ENCODE results near the gene KCNN2. TPM values are rescaled to one million over a fixed set of nuclear protein-coding genes. Genes with fewer than 3 reads are reported as not detected.

The KCNN2 gene
- total RNA-seq, 8 experiments from 2014 or later = 0.41 to 4.5 (median 1.8) TPM; not detected in 1

- H3K4me1 ChIP-seq (replicated peaks in 1 of 2) = no peaks in the 10 kb centered on the region
- ATAC-seq (replicated peaks in 6 of 8) = no peak
- H3K4me3 ChIP-seq = no peak overlapping the region
- 13 to 100% (median 82%) methylated on average over 2 to 7 of the region's 7 CpGs for WGBS, 10 experiments
- in situ Hi-C loops (cut with MboI; ENCODE audit: low pct_unique_long_range_greater_than_20kb in 2 of 9, low sequenced_read_pairs in 9 of 9, unreplicated experiment in 9 of 9) = no loop called here
- H3K27ac ChIP-seq = no peak overlapping the region
Measured at GRCh38 chr5:114369680-114370417, 8.0 kb downstream of the KCNN2 start.

DNA sequence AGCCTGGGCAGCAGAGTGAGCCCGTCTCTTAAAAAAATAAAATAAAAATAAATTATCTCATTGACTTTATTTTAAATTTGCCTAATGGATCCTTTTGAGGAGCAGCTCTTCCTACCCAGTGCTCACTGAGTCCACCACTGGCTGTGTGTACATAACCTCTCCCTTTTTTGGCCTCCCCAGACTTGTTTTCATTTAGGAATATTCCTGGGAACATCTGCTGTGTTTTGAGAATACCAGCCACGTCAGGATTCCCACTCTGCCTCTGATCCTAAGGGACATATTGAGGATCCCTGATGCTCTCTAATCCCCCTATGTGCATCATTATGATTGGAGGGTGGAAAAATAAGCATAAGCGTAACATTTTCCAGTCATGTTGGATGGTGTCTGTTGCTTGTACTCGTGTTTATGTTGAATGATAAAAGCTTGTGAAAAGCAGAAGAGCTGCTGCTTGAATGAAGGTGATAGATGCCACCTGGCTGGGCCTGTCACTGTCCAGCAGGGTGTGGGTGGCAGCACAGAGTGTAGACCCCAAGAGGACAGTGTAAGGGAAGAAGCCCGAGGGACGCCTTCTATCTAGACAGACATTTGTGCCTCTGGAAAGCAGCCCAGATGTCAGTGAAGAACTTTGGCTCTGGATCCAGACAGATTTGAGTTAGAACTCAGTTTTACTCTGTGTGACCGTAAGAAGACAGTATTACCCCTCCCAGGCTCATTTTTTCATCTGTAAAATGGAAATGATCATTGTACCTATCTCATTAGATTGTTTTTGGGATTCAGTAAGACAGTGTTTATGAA lies 15.4 kb downstream of the KCNN2 start:
- Histone ChIP-seq H3K27ac (no peak overlapping the region), H3K4me3 (no peak overlapping the region), H3K4me1 (replicated peaks in 1 of 2) (no peaks in the 10 kb centered on the region)
- in situ Hi-C loops (cut with MboI; ENCODE audit: low pct_unique_long_range_greater_than_20kb in 2 of 9, low sequenced_read_pairs in 9 of 9, unreplicated experiment in 9 of 9) = no loop called here
- WGBS, 10 experiments = 0 to 94% (median 87%) methylated on average over 1 to 6 of the region's 7 CpGs; no CpG with 5 or more reads in 1 of the 10 experiments
- no peak for ATAC-seq (replicated peaks in 6 of 8)

DNA sequence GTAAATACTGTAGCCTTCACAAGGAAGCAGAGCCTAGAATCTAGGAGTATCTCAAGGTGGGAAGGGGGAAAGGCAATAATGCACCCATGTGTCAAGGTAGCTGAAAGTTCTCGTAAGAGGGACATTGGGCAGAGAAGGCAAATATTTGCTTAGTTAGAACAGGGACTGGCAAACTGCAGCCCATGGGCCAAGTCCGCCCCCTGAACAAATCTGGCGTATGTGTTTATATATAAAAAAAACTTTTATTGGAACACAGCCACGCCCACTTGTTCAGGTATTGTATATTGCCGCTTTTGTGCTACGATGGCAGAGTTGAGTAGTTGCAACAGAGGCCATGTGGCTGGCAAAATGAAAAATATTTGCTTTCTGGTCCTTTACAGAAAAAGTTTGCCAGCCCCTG lies 16.1 kb downstream of the KCNN2 start:
- 22 to 100% (median 87%) methylated on average over 1 to 5 of the region's 6 CpGs for WGBS, 10 experiments
- no peak overlapping the region for H3K27ac ChIP-seq
- no peak for ATAC-seq (replicated peaks in 6 of 8)
- no peaks in the 10 kb centered on the region for H3K4me1 ChIP-seq (replicated peaks in 1 of 2)
- in situ Hi-C loops (cut with MboI; ENCODE audit: low pct_unique_long_range_greater_than_20kb in 2 of 9, low sequenced_read_pairs in 9 of 9, unreplicated experiment in 9 of 9) = no loop called here
- H3K4me3 ChIP-seq = no peak overlapping the region

DNA sequence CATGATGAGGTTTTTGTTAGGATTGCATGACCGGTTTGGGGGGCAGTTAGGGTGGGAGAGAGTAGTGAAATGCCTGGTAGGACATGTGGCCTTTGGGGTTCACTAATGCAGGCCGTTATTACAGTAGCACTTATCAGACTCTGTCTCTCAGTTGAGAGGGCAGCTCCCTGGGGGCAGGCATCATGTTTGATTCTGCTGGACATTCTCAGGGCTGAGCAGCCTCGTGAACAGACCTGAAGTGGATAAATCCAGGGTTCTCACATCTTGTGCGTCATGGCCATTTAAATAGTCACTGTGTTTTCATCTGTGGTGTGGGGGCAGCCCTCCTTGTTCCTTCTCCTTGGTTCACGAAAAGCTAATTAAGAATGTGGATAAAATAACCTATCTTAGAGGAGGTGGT lies 18.9 kb downstream of the KCNN2 start:
- no peak overlapping the region for H3K27ac ChIP-seq
- in situ Hi-C loops (cut with MboI; ENCODE audit: low pct_unique_long_range_greater_than_20kb in 2 of 9, low sequenced_read_pairs in 9 of 9, unreplicated experiment in 9 of 9) = no loop called here
- 11 to 100% (median 71%) methylated on average over 1 to 5 of the region's 5 CpGs; no CpG with 5 or more reads in 2 of the 10 experiments for WGBS, 10 experiments
- no peaks in the 10 kb centered on the region for H3K4me1 ChIP-seq (replicated peaks in 1 of 2)
- H3K4me3 ChIP-seq = no peak overlapping the region
- no peak for ATAC-seq (replicated peaks in 6 of 8)

DNA sequence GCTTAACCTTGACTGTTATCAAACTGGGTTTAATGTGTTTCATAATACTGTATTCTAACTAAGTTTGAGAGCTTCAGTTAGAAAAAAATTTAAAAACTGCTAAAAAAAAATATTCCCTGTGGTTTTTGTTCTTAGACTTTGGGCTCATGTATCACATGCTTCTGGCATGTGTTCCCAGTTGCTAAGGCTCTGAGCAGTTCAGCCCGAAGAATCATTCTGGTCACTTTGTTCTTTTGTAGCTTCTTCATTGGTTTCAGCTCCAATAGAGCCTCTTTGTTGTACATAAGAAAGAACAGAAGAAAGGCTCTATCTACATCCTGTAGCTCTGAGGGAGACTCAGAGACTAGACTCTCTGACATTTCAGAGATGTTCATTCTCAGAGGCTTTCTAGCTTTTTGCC lies 25.6 kb downstream of the KCNN2 start:
- Histone ChIP-seq H3K27ac (no peak overlapping the region), H3K4me3 (no peak overlapping the region), H3K4me1 (replicated peaks in 1 of 2) (peaks cover 0 to 8% of the 10 kb centered on the region in 2 donors)
- ATAC-seq (replicated peaks in 6 of 8) = peak in 5 of 8 experiments; percentile 81 to 99 (median 86)
- 0 to 11% (median 0%) methylated on average over 1 of the region's 1 CpG; no CpG with 5 or more reads in 4 of the 10 experiments for WGBS, 10 experiments
- in situ Hi-C loops (cut with MboI; ENCODE audit: low pct_unique_long_range_greater_than_20kb in 2 of 9, low sequenced_read_pairs in 9 of 9, unreplicated experiment in 9 of 9) = no loop called here

- peaks cover 0 to 8% of the 10 kb centered on the region in 2 donors for H3K4me1 ChIP-seq (replicated peaks in 1 of 2)
- in situ Hi-C loops (cut with MboI; ENCODE audit: low pct_unique_long_range_greater_than_20kb in 2 of 9, low sequenced_read_pairs in 9 of 9, unreplicated experiment in 9 of 9) = no loop called here
- no peak overlapping the region for H3K4me3 ChIP-seq
- H3K27ac ChIP-seq = no peak overlapping the region
- WGBS, 10 experiments = 0 to 92% (median 31%) methylated on average over 1 of the region's 1 CpG; no CpG with 5 or more reads in 4 of the 10 experiments
- ATAC-seq (replicated peaks in 6 of 8) = no peak
Measured at GRCh38 chr5:114390431-114390830, 28.6 kb downstream of the KCNN2 start.

- in situ Hi-C loops (cut with MboI; ENCODE audit: low pct_unique_long_range_greater_than_20kb in 2 of 9, low sequenced_read_pairs in 9 of 9, unreplicated experiment in 9 of 9) = no loop called here
- H3K4me3 ChIP-seq = no peak overlapping the region
- WGBS, 10 experiments = 0 to 100% (median 100%) methylated on average over 1 of the region's 1 CpG; no CpG with 5 or more reads in 5 of the 10 experiments
- no peak overlapping the region for H3K27ac ChIP-seq
- no peak for ATAC-seq (replicated peaks in 6 of 8)
- peaks cover 0 to 8% of the 10 kb centered on the region in 2 donors for H3K4me1 ChIP-seq (replicated peaks in 1 of 2)
Measured at GRCh38 chr5:114391321-114391720, 29.5 kb downstream of the KCNN2 start.

- ATAC-seq (replicated peaks in 6 of 8) = no peak
- in situ Hi-C loops (cut with MboI; ENCODE audit: low pct_unique_long_range_greater_than_20kb in 2 of 9, low sequenced_read_pairs in 9 of 9, unreplicated experiment in 9 of 9) = no loop called here
- WGBS, 10 experiments = 0 to 100% (median 60%) methylated on average over 1 of the region's 1 CpG; no CpG with 5 or more reads in 1 of the 10 experiments
- Histone ChIP-seq H3K4me3 (no peak overlapping the region), H3K27ac (no peak overlapping the region), H3K4me1 (replicated peaks in 1 of 2) (no peaks in the 10 kb centered on the region)
Measured at GRCh38 chr5:114393159-114393558, 31.3 kb downstream of the KCNN2 start.

DNA sequence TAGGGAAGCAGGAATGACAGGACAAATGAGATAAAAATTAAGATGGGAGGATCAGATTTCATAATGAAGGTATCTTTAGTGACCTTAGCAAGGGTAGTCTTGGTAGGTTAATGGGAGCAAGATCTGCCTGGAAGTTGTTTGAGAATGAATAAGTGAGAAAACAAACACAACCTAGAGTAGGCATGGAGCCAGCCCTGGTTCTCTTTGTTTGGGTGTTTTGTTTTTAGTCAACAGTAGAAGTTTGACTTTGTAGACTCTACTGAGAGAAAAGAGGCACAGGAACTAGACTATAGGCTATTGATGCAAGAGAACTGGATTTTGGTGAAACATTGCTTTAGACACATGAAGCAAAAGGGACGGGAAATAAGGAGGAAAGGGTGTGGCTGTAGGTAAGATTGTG lies 40.3 kb downstream of the KCNN2 start:
- in situ Hi-C loops (cut with MboI; ENCODE audit: low pct_unique_long_range_greater_than_20kb in 2 of 9, low sequenced_read_pairs in 9 of 9, unreplicated experiment in 9 of 9) = no loop called here
- Histone ChIP-seq H3K4me3 (no peak overlapping the region), H3K4me1 (replicated peaks in 1 of 2) (no peaks in the 10 kb centered on the region), H3K27ac (no peak overlapping the region)
- WGBS, 10 experiments = 0 to 100% (median 0%) methylated on average over 1 of the region's 1 CpG; no CpG with 5 or more reads in 4 of the 10 experiments
- no peak for ATAC-seq (replicated peaks in 6 of 8)

GRCh38 chr5:114407783-114408182 lies 45.9 kb downstream of the KCNN2 start:
- in situ Hi-C loops (cut with MboI; ENCODE audit: low pct_unique_long_range_greater_than_20kb in 2 of 9, low sequenced_read_pairs in 9 of 9, unreplicated experiment in 9 of 9) = no loop called here
- Histone ChIP-seq H3K4me1 (replicated peaks in 1 of 2) (no peaks in the 10 kb centered on the region), H3K27ac (no peak overlapping the region), H3K4me3 (no peak overlapping the region)
- no peak for ATAC-seq (replicated peaks in 6 of 8)
- WGBS, 10 experiments = 25 to 100% (median 83%) methylated on average over 1 to 3 of the region's 3 CpGs; no CpG with 5 or more reads in 1 of the 10 experiments

GRCh38 chr5:114408847-114409246 lies 47.0 kb downstream of the KCNN2 start:
- WGBS, 10 experiments = 6 to 100% (median 55%) methylated on average over 1 to 3 of the region's 3 CpGs; no CpG with 5 or more reads in 2 of the 10 experiments
- Histone ChIP-seq H3K4me3 (no peak overlapping the region), H3K27ac (no peak overlapping the region), H3K4me1 (replicated peaks in 1 of 2) (no peaks in the 10 kb centered on the region)
- no peak for ATAC-seq (replicated peaks in 6 of 8)
- in situ Hi-C loops (cut with MboI; ENCODE audit: low pct_unique_long_range_greater_than_20kb in 2 of 9, low sequenced_read_pairs in 9 of 9, unreplicated experiment in 9 of 9) = no loop called here

GRCh38 chr5:114411380-114411931 lies 49.6 kb downstream of the KCNN2 start:
- 0 to 100% (median 14%) methylated on average over 1 to 2 of the region's 3 CpGs; no CpG with 5 or more reads in 5 of the 10 experiments for WGBS, 10 experiments

GRCh38 chr5:114412510-114413171 lies 50.8 kb downstream of the KCNN2 start:
- Histone ChIP-seq H3K4me1 (replicated peaks in 1 of 2) (no peaks in the 10 kb centered on the region), H3K27ac (no peak overlapping the region), H3K4me3 (no peak overlapping the region)
- in situ Hi-C loops (cut with MboI; ENCODE audit: low pct_unique_long_range_greater_than_20kb in 2 of 9, low sequenced_read_pairs in 9 of 9, unreplicated experiment in 9 of 9) = no loop called here
- ATAC-seq (replicated peaks in 6 of 8) = peak in 2 of 8 experiments; percentile 57 to 90
- 0 to 100% (median 0%) methylated on average over 1 of the region's 1 CpG; no CpG with 5 or more reads in 3 of the 10 experiments for WGBS, 10 experiments

More at GRCh38 chr5:114411380-114411931, 49.6 kb downstream of the KCNN2 start:
- no peak overlapping the region for H3K27ac ChIP-seq
- in situ Hi-C loops (cut with MboI; ENCODE audit: low pct_unique_long_range_greater_than_20kb in 2 of 9, low sequenced_read_pairs in 9 of 9, unreplicated experiment in 9 of 9) = no loop called here
- no peak overlapping the region for H3K4me3 ChIP-seq
- H3K4me1 ChIP-seq (replicated peaks in 1 of 2) = no peaks in the 10 kb centered on the region
- ATAC-seq (replicated peaks in 6 of 8) = no peak
